PFSK-1 (cell line): ENCODE results near the gene CUEDC1.

Source experiments
- POLR2AphosphoS5 ChIP-seq: IDR thresholded peaks from 2 replicates; pipeline ENCODE4 v1.6.1; 2012; ENCODE audit warnings: low read depth, mild to moderate bottlenecking, control low read depth, low read length, moderate library complexity
- SIN3A ChIP-seq: IDR thresholded peaks from 2 replicates; pipeline ENCODE4 v1.6.1; 2012; ENCODE audit warnings: mild to moderate bottlenecking, low read length, moderate library complexity, borderline replicate concordance; ENCODE audit not compliant: insufficient read depth
- TAF1 ChIP-seq: IDR thresholded peaks from 2 replicates; pipeline ENCODE4 v1.6.1; 2012; ENCODE audit warnings: low read length, control low read depth, borderline replicate concordance; ENCODE audit not compliant: insufficient read depth
- TF ChIP-seq, protein P1 (sequence below), 2 experiments: IDR thresholded peaks; 2 replicates each; pipeline versions ENCODE4 v1.6.1 to v1.8.0; 2011 to 2012; ENCODE audit warnings: low read depth in 2 of 2, low read length in 2 of 2, control low read depth in 1 of 2, inconsistent platforms in 1 of 2, mild to moderate bottlenecking in 1 of 2, moderate library complexity in 1 of 2; ENCODE audit not compliant: insufficient read depth in 1 of 2

DNA sequence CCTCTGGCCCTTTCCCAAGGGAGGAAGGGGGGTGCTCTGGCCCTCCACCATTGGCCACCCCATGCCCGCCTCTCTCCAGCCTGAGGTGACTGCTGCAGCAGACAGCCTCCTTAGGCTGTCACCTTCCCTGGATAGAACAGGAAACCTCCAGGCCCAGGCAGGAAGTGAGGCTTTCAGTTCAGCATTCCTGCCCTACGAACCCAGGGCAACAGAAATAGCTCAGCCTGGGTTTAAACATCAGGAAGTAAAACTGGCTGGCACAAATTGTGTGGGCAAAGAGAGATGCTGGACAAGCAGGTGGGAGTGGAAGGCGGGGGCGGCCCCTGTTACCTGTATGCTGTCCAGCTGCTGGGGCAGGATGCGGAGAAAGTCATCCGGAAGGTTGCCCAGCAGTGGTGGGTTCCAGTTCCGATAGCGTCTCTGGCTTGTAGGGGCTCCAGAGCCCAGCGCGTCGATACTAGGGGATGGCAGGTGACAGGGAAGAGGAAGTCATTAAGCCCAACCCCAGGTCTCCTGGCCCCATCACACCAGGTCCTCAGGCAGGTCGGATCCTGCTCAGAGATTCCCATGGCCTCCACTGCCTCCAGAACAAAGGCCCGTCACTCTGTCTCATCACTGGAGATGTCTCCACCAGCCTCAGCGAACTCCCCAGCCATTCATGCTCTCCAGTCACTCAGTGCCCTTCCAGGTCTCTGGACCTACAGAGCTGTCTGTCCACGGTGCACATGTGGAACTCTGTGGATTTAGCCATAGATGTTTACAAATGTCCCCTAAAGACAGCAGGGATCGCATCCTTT lies 81.8 kb downstream of the CUEDC1 start:
- TF ChIP-seq TAF1, result no peak
- TF ChIP-seq POLR2AphosphoS5, result no peak
- TF ChIP-seq SIN3A, result no peak
- TF ChIP-seq, protein P1, sequence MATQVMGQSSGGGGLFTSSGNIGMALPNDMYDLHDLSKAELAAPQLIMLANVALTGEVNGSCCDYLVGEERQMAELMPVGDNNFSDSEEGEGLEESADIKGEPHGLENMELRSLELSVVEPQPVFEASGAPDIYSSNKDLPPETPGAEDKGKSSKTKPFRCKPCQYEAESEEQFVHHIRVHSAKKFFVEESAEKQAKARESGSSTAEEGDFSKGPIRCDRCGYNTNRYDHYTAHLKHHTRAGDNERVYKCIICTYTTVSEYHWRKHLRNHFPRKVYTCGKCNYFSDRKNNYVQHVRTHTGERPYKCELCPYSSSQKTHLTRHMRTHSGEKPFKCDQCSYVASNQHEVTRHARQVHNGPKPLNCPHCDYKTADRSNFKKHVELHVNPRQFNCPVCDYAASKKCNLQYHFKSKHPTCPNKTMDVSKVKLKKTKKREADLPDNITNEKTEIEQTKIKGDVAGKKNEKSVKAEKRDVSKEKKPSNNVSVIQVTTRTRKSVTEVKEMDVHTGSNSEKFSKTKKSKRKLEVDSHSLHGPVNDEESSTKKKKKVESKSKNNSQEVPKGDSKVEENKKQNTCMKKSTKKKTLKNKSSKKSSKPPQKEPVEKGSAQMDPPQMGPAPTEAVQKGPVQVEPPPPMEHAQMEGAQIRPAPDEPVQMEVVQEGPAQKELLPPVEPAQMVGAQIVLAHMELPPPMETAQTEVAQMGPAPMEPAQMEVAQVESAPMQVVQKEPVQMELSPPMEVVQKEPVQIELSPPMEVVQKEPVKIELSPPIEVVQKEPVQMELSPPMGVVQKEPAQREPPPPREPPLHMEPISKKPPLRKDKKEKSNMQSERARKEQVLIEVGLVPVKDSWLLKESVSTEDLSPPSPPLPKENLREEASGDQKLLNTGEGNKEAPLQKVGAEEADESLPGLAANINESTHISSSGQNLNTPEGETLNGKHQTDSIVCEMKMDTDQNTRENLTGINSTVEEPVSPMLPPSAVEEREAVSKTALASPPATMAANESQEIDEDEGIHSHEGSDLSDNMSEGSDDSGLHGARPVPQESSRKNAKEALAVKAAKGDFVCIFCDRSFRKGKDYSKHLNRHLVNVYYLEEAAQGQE (IDR thresholded peaks at IDR 0.05; ENCODE audit: insufficient read depth in 1 of 2, low read depth in 2 of 2, low read length in 2 of 2), result 0 out of 4 replicates have a peak, but pooled peaks of 1 of the 2 experiments have one; percentile 22
